ENCODE results near the gene JCAD.

GRCh38 chr10:30036811-30037210 lies 22.6 kb downstream of the JCAD start:
- TF ChIP-seq, protein P1, sequence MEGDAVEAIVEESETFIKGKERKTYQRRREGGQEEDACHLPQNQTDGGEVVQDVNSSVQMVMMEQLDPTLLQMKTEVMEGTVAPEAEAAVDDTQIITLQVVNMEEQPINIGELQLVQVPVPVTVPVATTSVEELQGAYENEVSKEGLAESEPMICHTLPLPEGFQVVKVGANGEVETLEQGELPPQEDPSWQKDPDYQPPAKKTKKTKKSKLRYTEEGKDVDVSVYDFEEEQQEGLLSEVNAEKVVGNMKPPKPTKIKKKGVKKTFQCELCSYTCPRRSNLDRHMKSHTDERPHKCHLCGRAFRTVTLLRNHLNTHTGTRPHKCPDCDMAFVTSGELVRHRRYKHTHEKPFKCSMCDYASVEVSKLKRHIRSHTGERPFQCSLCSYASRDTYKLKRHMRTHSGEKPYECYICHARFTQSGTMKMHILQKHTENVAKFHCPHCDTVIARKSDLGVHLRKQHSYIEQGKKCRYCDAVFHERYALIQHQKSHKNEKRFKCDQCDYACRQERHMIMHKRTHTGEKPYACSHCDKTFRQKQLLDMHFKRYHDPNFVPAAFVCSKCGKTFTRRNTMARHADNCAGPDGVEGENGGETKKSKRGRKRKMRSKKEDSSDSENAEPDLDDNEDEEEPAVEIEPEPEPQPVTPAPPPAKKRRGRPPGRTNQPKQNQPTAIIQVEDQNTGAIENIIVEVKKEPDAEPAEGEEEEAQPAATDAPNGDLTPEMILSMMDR (IDR thresholded peaks at IDR 0.05): no peak
- TF ChIP-seq RAD21 (conservative IDR thresholded peaks at IDR 0.05 in 1 of 2, IDR thresholded peaks at IDR 0.05 in 1 of 2) (no peak), HMGXB4 (CRISPR knock-in tag; IDR thresholded peaks at IDR 0.05; ENCODE audit: borderline replicate concordance) (no peak), GATA3 (IDR thresholded peaks at IDR 0.05; ENCODE audit: borderline replicate concordance) (no peak)

All from A549 (cell line).